Mesothelial cell of epicardium (in vitro differentiated cells): ENCODE results near the gene CDC14C. TPM values are rescaled to one million over a fixed set of nuclear protein-coding genes. Genes with fewer than 3 reads are reported as not detected.

Source experiments
- DNase-seq, 2 experiments: peaks; one replicate each; pipeline ENCODE4 v3.0.0; 2021; ENCODE audit warnings: low spot score in 2 of 2; ENCODE audit not compliant: unreplicated experiment in 2 of 2
- H3K27ac Mint-ChIP-seq: 2 replicates; pipeline ENCODE4 v1.8.0; 2021; ENCODE audit warnings: mixed read lengths
- H3K27me3 Mint-ChIP-seq: 2 replicates; pipeline ENCODE4 v1.8.0; 2021; ENCODE audit warnings: low read depth, mixed read lengths
- H3K36me3 Mint-ChIP-seq: 2 replicates; pipeline ENCODE4 v1.8.0; 2021; ENCODE audit warnings: mixed read lengths
- H3K4me1 Mint-ChIP-seq: 2 replicates; pipeline ENCODE4 v1.8.0; 2021; ENCODE audit warnings: mixed read lengths
- H3K4me3 Mint-ChIP-seq: 2 replicates; pipeline ENCODE4 v1.8.0; 2021; ENCODE audit warnings: mild to moderate bottlenecking, moderate library complexity, mixed read lengths
- H3K9me3 Mint-ChIP-seq: 2 replicates; pipeline ENCODE4 v1.8.0; 2021; ENCODE audit warnings: mixed read lengths
- CTCF ChIP-seq: fragments of 200-600 bp; sonication (generic); IDR thresholded peaks from one replicate; pipeline ENCODE4 v1.5.0; 2021; ENCODE audit warnings: antibody characterized with exemption; ENCODE audit not compliant: unreplicated experiment
- total RNA-seq: library from RNA; stranded (reverse); gene quantifications from 3 replicates; pipeline ENCODE4 v1.2.1, GENCODE V29; 2021

Gene CDC14C
- total RNA-seq, 1 donor from 2014 or later = 0.07 TPM

DNA sequence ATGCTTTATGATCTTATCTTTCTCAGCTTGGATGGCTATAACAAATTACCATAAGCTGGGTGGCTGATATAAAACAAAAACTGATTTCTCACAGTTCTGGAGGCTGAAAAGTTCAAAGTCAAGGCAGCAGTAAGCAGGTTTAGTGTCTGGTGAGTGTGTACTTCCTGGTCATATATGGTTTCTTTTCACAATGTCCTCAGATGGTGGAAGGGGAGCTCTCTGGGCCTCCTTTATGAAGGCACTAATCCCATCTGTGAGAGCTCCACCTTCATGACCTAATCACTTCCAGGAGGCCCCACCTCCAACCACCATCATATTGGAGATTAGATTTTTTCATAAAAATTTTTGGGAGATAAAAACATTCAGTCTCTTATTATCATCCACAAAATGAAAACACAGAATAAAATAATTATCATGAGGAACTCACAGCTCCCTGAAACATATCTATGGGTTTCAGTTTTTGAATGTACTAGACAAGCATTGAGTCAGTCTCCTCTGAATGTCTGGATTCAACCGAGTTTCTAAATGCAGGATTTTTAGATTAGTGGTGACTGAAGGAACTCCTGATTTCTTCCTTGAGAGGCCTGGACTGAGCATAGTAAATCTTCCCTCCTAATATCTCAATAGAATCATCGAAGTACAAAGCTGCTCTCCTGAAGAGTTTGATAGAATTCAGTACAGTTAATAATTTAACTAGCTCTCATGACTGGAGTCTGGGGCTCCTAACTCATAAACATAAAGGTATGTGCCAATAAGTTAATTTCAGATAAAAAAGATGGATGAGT lies 8.0 kb downstream of the CDC14C start:
- H3K36me3 Mint-ChIP-seq = no peaks in the 10 kb centered on the region
- H3K27ac Mint-ChIP-seq = no peak overlapping the region
- H3K9me3 Mint-ChIP-seq = peaks cover 3% of the 10 kb centered on the region
- H3K4me1 Mint-ChIP-seq = peaks cover 5% of the 10 kb centered on the region
- no peak for TF ChIP-seq CTCF
- DNase-seq = no peak
- H3K27me3 Mint-ChIP-seq = no peaks in the 10 kb centered on the region
- H3K4me3 Mint-ChIP-seq = no peak overlapping the region

- no peak for TF ChIP-seq CTCF
- H3K36me3 Mint-ChIP-seq = no peaks in the 10 kb centered on the region
- H3K4me3 Mint-ChIP-seq = no peak overlapping the region
- H3K27me3 Mint-ChIP-seq = no peaks in the 10 kb centered on the region
- H3K9me3 Mint-ChIP-seq = peaks cover 3% of the 10 kb centered on the region
- peaks cover 5% of the 10 kb centered on the region for H3K4me1 Mint-ChIP-seq
- no peak overlapping the region for H3K27ac Mint-ChIP-seq
- no peak for DNase-seq
Measured at GRCh38 chr7:48933549-48934085, 9.3 kb downstream of the CDC14C start.

- Mint-ChIP-seq H3K27me3 (no peaks in the 10 kb centered on the region), H3K4me3 (no peak overlapping the region), H3K27ac (no peak overlapping the region), H3K9me3 (no peaks in the 10 kb centered on the region), H3K4me1 (peaks cover 4% of the 10 kb centered on the region), H3K36me3 (no peaks in the 10 kb centered on the region)
- no peak for DNase-seq
- TF ChIP-seq CTCF = no peak
Measured at GRCh38 chr7:48938539-48939295, 14.4 kb downstream of the CDC14C start.

- Mint-ChIP-seq H3K36me3 (no peaks in the 10 kb centered on the region), H3K9me3 (peaks cover 17% of the 10 kb centered on the region), H3K4me3 (no peak overlapping the region), H3K27ac (no peak overlapping the region), H3K27me3 (no peaks in the 10 kb centered on the region), H3K4me1 (no peaks in the 10 kb centered on the region)
- no peak for TF ChIP-seq CTCF
- no peak for DNase-seq
Measured at GRCh38 chr7:48943279-48943990, 19.1 kb downstream of the CDC14C start.

DNA sequence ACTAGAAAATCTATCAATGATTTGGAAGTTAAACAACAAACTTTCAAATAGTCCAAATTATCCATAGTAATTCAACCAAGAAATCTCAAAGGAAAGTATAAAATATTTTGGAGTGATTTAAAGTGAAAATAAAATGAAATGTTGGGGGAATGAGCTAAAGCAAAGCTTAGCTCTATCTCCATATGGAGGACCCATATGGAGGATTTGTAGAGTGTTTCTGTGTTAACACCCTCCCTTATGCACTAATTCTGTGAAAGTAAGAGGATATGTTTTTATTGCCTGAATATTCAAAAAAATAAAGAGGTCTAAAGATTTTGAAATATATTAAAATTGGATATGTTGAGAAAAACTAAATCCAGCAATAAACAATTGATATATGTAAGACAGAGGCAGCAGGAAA lies 31.6 kb downstream of the CDC14C start:
- TF ChIP-seq CTCF = no peak
- H3K4me1 Mint-ChIP-seq = peaks cover 15% of the 10 kb centered on the region
- no peak for DNase-seq
- H3K36me3 Mint-ChIP-seq = no peaks in the 10 kb centered on the region
- H3K4me3 Mint-ChIP-seq = no peak overlapping the region
- H3K27ac Mint-ChIP-seq = no peak overlapping the region
- no peaks in the 10 kb centered on the region for H3K27me3 Mint-ChIP-seq
- H3K9me3 Mint-ChIP-seq = peaks cover 13% of the 10 kb centered on the region
